ENCODE measurements around the gene LYAR. TPM values are rescaled to one million over a fixed set of nuclear protein-coding genes. Genes with fewer than 3 reads are reported as not detected.

LYAR gene
- total RNA-seq, 1 experiment from 2014 or later: 24.3 TPM

- H3K27ac ChIP-seq (ENCODE audit: low read length): no peak overlapping the region
- no peaks in the 10 kb centered on the region; the same call in 1 of the 2 replicates for H3K36me3 ChIP-seq (ENCODE audit: control insufficient read depth, insufficient read depth, low read length)
- ChIA-PET POLR2A (no interaction called here), CTCF (interaction anchor here (0.5 kb wide), 1 partner anchor 41 kb away, joined by 4 read pairs; no protein-coding TSS in a partner anchor)
- H3K4me3 ChIP-seq (ENCODE audit: low read depth in 2 of 2, low read length in 2 of 2): no peak overlapping the region
- TF ChIP-seq SIN3A (IDR thresholded peaks at IDR 0.05; ENCODE audit: borderline replicate concordance, insufficient read depth, low read depth, low read length) (no peak), POLR2AphosphoS5 (IDR thresholded peaks at IDR 0.05; ENCODE audit: low read depth, low read length) (no peak), REST (IDR thresholded peaks at IDR 0.05; ENCODE audit: insufficient read depth in 1 of 2, low read depth in 2 of 2, low read length in 1 of 2) (no peak)
- H3K27me3 ChIP-seq (ENCODE audit: control insufficient read depth, insufficient read depth, low read length): no peaks in the 10 kb centered on the region
- BruUV-seq (replicated peaks): no TSS peak
- ATAC-seq (no peak), DNase-seq (ENCODE audit: low read depth, low spot score) (no peak)
- intact Hi-C loops (cut with micrococcal nuclease; ENCODE audit: unreplicated experiment): no loop called here
- H3K4me1 ChIP-seq (ENCODE audit: control insufficient read depth, insufficient read depth, low read length): no peaks in the 10 kb centered on the region
- in situ Hi-C loops (cut with HindIII; ENCODE audit: low pct_unique_long_range_greater_than_20kb, low sequenced_read_pairs): no loop called here
- H3K9me3 ChIP-seq (ENCODE audit: control insufficient read depth, insufficient read depth, low read depth, low read length): no peaks in the 10 kb centered on the region
Observed at GRCh38 chr4:4302416-4302815, 12.5 kb upstream of the LYAR start.

GRCh38 chr4:4302001-4302400 is 12.0 kb upstream of the LYAR start:
- intact Hi-C loops (cut with micrococcal nuclease; ENCODE audit: unreplicated experiment) (no loop called here), in situ Hi-C loops (cut with HindIII; ENCODE audit: low pct_unique_long_range_greater_than_20kb, low sequenced_read_pairs) (no loop called here)
- TF ChIP-seq TCF7L2 (IDR thresholded peaks at IDR 0.05; ENCODE audit: low read depth, low read length): no peak
- no peak for TF ChIP-seq REST (IDR thresholded peaks at IDR 0.05; ENCODE audit: insufficient read depth in 1 of 2, low read depth in 2 of 2, low read length in 1 of 2)
- no peak for TF ChIP-seq SIN3A (IDR thresholded peaks at IDR 0.05; ENCODE audit: borderline replicate concordance, insufficient read depth, low read depth, low read length)
- no peak for TF ChIP-seq POLR2AphosphoS5 (IDR thresholded peaks at IDR 0.05; ENCODE audit: low read depth, low read length)
- Histone ChIP-seq H3K27ac (ENCODE audit: low read length) (no peak overlapping the region), H3K4me1 (ENCODE audit: control insufficient read depth, insufficient read depth, low read length) (no peaks in the 10 kb centered on the region), H3K4me3 (ENCODE audit: low read depth in 2 of 2, low read length in 2 of 2) (no peak overlapping the region), H3K9me3 (ENCODE audit: control insufficient read depth, insufficient read depth, low read depth, low read length) (no peaks in the 10 kb centered on the region), H3K27me3 (ENCODE audit: control insufficient read depth, insufficient read depth, low read length) (no peaks in the 10 kb centered on the region), H3K36me3 (ENCODE audit: control insufficient read depth, insufficient read depth, low read length) (no peaks in the 10 kb centered on the region; the same call in 1 of the 2 replicates)
- BruUV-seq (replicated peaks): no TSS peak
- CTCF ChIA-PET: no interaction called here
- POLR2A ChIA-PET: no interaction called here
- DNase-seq (ENCODE audit: low read depth, low spot score) (no peak), ATAC-seq (no peak)

GRCh38 chr4:4299006-4299405 is 9.1 kb upstream of the LYAR start:
- no peak overlapping the region for H3K27ac ChIP-seq (ENCODE audit: low read length)
- ChIA-PET POLR2A (no interaction called here), CTCF (no interaction called here)
- no peaks in the 10 kb centered on the region for H3K4me1 ChIP-seq (ENCODE audit: control insufficient read depth, insufficient read depth, low read length)
- BruUV-seq (replicated peaks): no TSS peak
- intact Hi-C loops (cut with micrococcal nuclease; ENCODE audit: unreplicated experiment): no loop called here
- H3K36me3 ChIP-seq (ENCODE audit: control insufficient read depth, insufficient read depth, low read length): no peaks in the 10 kb centered on the region; the same call in 1 of the 2 replicates
- in situ Hi-C loops (cut with HindIII; ENCODE audit: low pct_unique_long_range_greater_than_20kb, low sequenced_read_pairs): no loop called here
- DNase-seq (ENCODE audit: low read depth, low spot score): no peak
- H3K27me3 ChIP-seq (ENCODE audit: control insufficient read depth, insufficient read depth, low read length): no peaks in the 10 kb centered on the region
- no peaks in the 10 kb centered on the region for H3K9me3 ChIP-seq (ENCODE audit: control insufficient read depth, insufficient read depth, low read depth, low read length)
- no peak overlapping the region for H3K4me3 ChIP-seq (ENCODE audit: low read depth in 2 of 2, low read length in 2 of 2)
- no peak for TF ChIP-seq SIN3A (IDR thresholded peaks at IDR 0.05; ENCODE audit: borderline replicate concordance, insufficient read depth, low read depth, low read length)
- no peak for TF ChIP-seq POLR2AphosphoS5 (IDR thresholded peaks at IDR 0.05; ENCODE audit: low read depth, low read length)
- TF ChIP-seq REST (IDR thresholded peaks at IDR 0.05; ENCODE audit: insufficient read depth in 1 of 2, low read depth in 2 of 2, low read length in 1 of 2): no peak
- TF ChIP-seq TCF7L2 (IDR thresholded peaks at IDR 0.05; ENCODE audit: low read depth, low read length): no peak
- no peak for TF ChIP-seq CTCF (IDR thresholded peaks at IDR 0.05)
- no peak for ATAC-seq
